GM12873 (cell line): Measurements from ENCODE around the gene RXRB.

Source experiments
- TF ChIP-seq, protein P1 (sequence below): IDR thresholded peaks from 2 replicates; pipeline ENCODE4 v1.5.1; 2012; ENCODE audit warnings: low read depth, mild to moderate bottlenecking, moderate library complexity, low read length, control low read depth; ENCODE audit not compliant: insufficient read depth; ENCODE audit errors: missing control alignments

The RXRB gene

DNA sequence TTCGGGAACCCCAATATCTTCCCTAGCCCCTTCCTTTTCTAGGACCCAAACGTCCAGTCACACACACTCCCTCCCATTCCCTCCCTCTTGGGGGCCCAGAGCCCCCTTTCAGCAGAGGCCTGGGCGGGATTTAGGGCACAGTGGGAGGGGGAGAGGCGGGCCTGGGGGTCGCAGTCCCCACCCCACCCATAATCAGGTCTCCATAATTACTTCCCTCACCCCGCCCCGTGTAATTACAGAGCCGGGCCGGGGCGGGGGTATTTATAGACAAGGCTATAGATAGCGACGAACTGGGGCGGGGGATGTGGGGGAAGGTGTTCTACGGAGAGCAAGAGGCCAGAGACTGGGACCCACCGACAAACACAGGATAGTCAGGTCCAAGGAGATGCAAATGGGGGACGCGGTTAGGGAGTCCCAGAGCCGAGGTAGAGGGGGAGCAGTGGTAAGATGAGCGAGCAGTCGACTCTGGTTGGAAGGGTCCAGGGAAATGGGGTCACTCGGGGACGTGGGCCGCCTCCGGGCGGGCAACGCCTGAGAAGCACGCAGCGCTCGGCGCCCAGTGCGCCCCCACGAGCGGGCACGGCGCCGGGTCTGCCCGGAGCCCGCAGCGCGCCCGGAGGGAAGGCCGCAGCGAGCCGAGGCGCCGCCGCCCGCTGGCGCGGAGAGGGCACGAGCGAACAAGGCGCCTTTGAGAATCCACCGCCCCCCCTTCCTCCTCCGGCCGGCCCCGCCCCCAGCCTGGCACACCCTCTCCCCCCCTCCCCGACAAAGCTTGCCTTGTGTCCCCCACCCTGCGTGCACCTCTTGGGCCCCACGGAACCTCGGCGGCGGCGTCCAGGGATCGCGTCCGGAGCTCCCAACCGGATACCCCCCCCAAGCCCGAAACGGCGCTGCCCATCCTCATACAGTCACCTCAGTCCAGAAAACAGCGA, 7.5 kb downstream of the RXRB start:
- TF ChIP-seq, protein P1, sequence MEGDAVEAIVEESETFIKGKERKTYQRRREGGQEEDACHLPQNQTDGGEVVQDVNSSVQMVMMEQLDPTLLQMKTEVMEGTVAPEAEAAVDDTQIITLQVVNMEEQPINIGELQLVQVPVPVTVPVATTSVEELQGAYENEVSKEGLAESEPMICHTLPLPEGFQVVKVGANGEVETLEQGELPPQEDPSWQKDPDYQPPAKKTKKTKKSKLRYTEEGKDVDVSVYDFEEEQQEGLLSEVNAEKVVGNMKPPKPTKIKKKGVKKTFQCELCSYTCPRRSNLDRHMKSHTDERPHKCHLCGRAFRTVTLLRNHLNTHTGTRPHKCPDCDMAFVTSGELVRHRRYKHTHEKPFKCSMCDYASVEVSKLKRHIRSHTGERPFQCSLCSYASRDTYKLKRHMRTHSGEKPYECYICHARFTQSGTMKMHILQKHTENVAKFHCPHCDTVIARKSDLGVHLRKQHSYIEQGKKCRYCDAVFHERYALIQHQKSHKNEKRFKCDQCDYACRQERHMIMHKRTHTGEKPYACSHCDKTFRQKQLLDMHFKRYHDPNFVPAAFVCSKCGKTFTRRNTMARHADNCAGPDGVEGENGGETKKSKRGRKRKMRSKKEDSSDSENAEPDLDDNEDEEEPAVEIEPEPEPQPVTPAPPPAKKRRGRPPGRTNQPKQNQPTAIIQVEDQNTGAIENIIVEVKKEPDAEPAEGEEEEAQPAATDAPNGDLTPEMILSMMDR, result no peak

DNA sequence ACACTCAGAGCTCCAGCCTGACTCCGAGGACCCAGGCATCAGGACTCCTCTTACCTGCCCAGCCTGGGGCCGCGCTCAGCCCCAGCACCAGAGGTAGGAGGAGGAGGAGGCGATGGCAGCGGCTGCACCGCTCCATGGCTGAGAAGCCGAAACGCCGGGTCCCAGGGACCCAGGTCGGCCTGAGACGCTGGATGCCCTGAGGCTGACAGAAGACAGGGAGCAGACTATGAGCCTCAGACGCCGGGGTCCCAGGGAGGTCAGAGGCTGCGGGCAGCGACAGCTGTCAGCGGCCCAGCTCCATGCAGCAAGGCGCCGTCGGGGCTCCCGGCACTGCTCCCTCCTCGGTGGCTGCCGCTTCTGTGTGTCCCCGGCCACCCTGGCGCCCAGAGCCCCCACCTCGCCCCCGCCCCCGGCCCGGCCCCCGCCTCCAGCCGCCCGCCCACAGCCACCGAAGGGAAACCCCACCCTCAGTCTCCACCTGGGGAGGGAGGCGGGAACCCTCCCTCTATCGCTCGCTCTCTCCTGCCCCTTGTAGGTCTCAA, 8.3 kb downstream of the RXRB start, which contains the start of gene COL11A2:
TSS of gene COL11A2 (minus strand) at position 363 of the 542 bp plus-strand sequence. CDS start at position 136, 227 bp downstream.
- TF ChIP-seq, protein P1, result no peak

DNA sequence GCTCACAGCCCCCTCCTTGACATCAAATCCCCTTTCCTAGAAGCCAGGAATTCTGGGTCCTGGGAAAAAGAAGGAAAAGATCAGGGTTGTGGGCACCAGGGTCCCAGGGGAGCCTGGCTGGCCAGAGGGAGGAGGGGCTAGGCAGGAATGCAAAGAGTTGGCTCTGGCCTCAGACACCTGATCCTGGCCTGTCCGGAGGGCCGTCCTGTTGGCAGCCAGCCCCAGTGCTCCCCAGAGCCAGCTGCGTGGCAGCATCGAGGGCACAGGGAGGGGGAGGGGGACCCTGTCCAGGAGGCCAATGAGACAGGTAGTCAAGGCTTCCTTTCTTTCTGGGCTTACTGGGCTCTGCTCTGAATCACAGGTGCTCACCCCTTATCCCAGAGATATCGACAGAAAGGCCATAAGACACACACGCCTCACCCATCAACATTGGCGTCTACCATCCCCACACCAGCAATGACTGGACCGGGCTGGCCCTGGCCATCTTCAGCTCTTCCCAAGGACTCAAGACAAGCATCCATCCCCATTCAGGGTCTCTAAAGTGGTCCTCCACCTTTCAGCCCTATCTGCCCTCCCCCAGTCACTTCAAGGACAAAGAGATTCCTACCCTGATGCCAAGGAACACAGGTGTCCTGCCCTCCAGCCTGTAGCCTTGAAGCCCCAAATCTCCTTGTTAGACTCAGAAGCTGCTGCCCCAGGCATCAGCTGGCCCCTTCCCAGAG, 8.9 kb downstream of the RXRB start:
- TF ChIP-seq, protein P1, result no peak

DNA sequence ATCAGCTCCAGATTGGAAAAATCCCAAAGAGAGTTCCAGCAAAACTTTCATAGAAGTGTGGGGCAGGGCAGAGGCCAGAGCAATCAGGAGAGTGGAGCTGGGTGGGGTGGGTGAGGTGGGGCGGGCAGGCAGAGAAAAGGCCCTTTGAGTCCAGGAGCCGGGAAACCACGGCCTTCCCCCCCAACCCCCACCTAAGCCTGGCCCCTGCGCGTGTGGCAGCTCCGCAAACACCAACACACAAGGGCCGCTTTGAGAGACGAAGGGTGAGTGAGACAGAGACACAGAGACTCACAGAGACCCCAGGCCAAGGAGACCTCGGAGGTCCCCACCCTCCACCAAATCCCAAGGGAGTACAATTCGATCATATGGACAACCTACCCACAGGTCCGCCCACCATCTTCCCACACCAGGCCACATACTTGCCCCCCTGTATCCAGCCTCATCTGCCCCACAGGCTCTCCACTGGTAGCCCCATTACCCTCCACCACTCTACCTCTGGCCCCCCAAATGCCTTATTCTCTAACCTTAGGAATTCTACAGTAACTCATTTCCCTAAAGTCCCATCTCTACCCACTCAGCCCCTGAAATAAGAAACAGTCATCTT, 9.9 kb downstream of the RXRB start:
- TF ChIP-seq, protein P1, result no peak

DNA sequence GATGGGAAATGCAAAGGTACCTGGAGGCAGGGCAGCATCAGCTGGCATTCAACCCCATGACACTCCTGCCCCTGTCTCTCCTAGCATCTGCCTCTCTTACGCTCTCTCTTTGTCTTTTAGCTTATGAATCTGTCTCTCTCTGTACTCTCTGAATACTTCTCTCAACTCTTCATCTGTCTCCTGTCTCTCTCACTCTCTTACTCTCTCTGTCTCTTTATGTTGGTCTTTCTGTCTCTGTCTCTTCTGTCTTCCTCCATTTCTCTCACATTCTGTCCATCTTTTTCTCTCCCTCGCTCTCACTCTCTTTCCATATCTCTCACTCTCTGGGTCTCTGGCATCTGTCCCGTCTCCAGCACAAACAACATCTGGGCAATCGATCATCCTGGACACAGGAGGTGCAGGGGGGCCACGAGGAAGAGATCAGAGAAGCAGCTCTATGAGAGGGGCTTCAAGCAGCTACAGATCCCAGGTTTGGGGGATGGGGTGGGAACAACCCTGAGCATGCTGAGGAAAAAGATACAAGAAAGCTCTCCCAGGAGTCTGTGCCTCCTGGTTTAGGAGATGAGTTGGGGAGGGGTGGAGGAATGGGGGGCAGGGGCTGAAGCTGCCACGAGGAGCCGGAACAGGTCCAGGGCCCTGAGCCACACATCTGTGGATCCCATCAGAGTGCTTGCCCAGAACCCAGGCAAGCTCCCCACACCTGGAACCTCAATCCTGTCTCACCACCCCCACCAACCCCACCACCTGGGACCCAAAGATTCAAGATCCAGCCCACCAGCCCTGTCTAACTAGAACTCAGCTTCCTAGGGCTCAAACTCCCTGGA, 10.6 kb downstream of the RXRB start:
- TF ChIP-seq, protein P1, result no peak

DNA sequence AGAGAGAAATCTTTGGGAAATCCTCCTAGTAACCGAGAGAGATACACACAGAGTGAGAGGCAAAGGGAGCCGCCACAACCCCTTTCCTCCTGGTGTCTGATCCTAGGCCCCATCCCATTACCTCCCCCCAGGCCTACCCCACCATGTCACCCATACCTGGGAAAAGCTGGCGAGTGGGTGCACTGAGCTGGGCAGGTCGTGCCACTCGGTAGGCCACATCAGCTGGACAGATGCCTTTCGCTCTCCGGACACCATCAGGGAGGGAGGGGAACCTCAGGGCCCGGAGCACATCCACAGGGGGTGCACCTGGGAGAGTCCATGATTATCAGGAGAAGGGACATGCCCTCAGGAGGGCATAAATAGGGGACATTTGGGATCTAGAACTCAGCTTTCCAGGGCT, 11.3 kb downstream of the RXRB start:
- TF ChIP-seq, protein P1, result no peak
